Measurements from ENCODE around the gene CELF2.

DNA sequence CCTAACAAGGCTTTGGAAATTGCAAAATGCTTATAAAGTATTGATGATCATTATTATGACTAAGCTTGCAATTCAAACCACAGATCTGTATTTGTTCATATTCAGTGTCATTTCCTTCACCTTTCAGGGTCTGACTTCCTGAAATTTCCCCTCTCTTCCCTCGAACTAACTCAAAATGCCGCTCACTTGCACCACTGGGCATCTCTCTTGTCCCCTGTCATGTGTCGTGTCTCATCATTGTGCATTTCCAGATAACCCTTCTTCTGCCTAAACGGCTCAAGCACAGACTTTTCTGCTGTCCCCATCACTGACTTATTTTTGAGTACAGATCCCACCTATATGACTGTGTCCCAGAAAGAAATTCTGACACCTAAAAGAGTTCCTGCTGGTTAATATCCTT is 41.0 kb upstream of the CELF2 start:
- TF ChIP-seq, protein P1, sequence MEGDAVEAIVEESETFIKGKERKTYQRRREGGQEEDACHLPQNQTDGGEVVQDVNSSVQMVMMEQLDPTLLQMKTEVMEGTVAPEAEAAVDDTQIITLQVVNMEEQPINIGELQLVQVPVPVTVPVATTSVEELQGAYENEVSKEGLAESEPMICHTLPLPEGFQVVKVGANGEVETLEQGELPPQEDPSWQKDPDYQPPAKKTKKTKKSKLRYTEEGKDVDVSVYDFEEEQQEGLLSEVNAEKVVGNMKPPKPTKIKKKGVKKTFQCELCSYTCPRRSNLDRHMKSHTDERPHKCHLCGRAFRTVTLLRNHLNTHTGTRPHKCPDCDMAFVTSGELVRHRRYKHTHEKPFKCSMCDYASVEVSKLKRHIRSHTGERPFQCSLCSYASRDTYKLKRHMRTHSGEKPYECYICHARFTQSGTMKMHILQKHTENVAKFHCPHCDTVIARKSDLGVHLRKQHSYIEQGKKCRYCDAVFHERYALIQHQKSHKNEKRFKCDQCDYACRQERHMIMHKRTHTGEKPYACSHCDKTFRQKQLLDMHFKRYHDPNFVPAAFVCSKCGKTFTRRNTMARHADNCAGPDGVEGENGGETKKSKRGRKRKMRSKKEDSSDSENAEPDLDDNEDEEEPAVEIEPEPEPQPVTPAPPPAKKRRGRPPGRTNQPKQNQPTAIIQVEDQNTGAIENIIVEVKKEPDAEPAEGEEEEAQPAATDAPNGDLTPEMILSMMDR (IDR thresholded peaks at IDR 0.05), result no peak
- no peak for TF ChIP-seq POLR2AphosphoS5 (IDR thresholded peaks at IDR 0.05)
- TF ChIP-seq POLR2A (IDR thresholded peaks at IDR 0.05), result no peak
- no peak for TF ChIP-seq EP300 (IDR thresholded peaks at IDR 0.05; ENCODE audit: low read depth)
